HG03520 (cell line): ENCODE data around the gene RARRES2.
"Not testable (repeated sequence)": the region's sequence is repeated elsewhere in the genome, so short reads cannot be mapped to it uniquely, and the experiment has no call there.

Experiments used
- ATAC-seq: cut with Tn5 transposase; IDR thresholded peaks from one replicate; pipeline ENCODE4 v1.9.1; 2021; ENCODE audit warnings: mild to moderate bottlenecking, moderate library complexity; ENCODE audit not compliant: unreplicated experiment

The RARRES2 gene

GRCh38 chr7:150341263-150342120 is at the start of gene RARRES2:
RARRES2 (minus strand) TSS chr7:150341629; CDS start chr7:150340609, 1,020 bp downstream.
- no peak for ATAC-seq

- no peak for ATAC-seq
Measured at GRCh38 chr7:150390205-150390604, 48.8 kb upstream of the RARRES2 start.

GRCh38 chr7:150389532-150389816 is 48.0 kb upstream of the RARRES2 start:
- ATAC-seq = no peak

- no peak for ATAC-seq
Measured at GRCh38 chr7:150388709-150389531, 47.5 kb upstream of the RARRES2 start.

- ATAC-seq = no peak
Measured at GRCh38 chr7:150388306-150388705, 46.9 kb upstream of the RARRES2 start.

GRCh38 chr7:150385884-150386283 is 44.5 kb upstream of the RARRES2 start:
- not testable (repeated sequence) for ATAC-seq

- ATAC-seq = no peak
Measured at GRCh38 chr7:150385302-150385723, 43.9 kb upstream of the RARRES2 start.

- ATAC-seq = no peak
Measured at GRCh38 chr7:150384406-150385301, 43.2 kb upstream of the RARRES2 start.

- ATAC-seq = no peak
Measured at GRCh38 chr7:150383710-150384397, 42.4 kb upstream of the RARRES2 start.

GRCh38 chr7:150382844-150383225 is 41.4 kb upstream of the RARRES2 start:
- ATAC-seq = no peak

- no peak for ATAC-seq
Measured at GRCh38 chr7:150382123-150382843, 40.9 kb upstream of the RARRES2 start.

- ATAC-seq = no peak
Measured at GRCh38 chr7:150381785-150382122, 40.3 kb upstream of the RARRES2 start.

GRCh38 chr7:150381096-150381495 is 39.7 kb upstream of the RARRES2 start:
- ATAC-seq = no peak

GRCh38 chr7:150380463-150380862 is 39.0 kb upstream of the RARRES2 start:
- ATAC-seq = no peak

GRCh38 chr7:150379441-150380379 is 38.3 kb upstream of the RARRES2 start:
- ATAC-seq = peak; percentile 18

- peak; percentile 82 for ATAC-seq
Measured at GRCh38 chr7:150378853-150379440, 37.5 kb upstream of the RARRES2 start, which contains the start of gene ZNF775. ZNF775 (plus strand) TSS chr7:150379330; CDS start chr7:150388471, 9,141 bp downstream.

- no peak for ATAC-seq
Measured at GRCh38 chr7:150378115-150378852, 36.9 kb upstream of the RARRES2 start.

- no peak for ATAC-seq
Measured at GRCh38 chr7:150377635-150378034, 36.2 kb upstream of the RARRES2 start.
